Fibroblast of lung (primary cell): ENCODE data around the gene SENP3. TPM values are rescaled to one million over a fixed set of nuclear protein-coding genes. Genes with fewer than 3 reads are reported as not detected.
"Not testable (repeated sequence)": the region's sequence is repeated elsewhere in the genome, so short reads cannot be mapped to it uniquely, and the experiment has no call there.

Experiments
- DNase-seq, 2 donors: peaks; one replicate each; pipeline versions ENCODE4 v3.0.0 to v3.0.0-alpha.2; 2010; ENCODE audit warnings: low read depth in 2 of 2
- H2AFZ ChIP-seq: 2 replicates; pipeline ENCODE4 v1.5.1; 2012; ENCODE audit warnings: low read length, control low read depth, inconsistent platforms
- H3K27ac ChIP-seq: 2 replicates; pipeline ENCODE4 v1.5.1; 2011; ENCODE audit warnings: low read length, control low read depth; ENCODE audit not compliant: insufficient read depth
- H3K27me3 ChIP-seq: 2 replicates; pipeline ENCODE4 v1.5.1; 2011; ENCODE audit warnings: mild to moderate bottlenecking, low read length; ENCODE audit not compliant: control insufficient read depth, insufficient read depth
- H3K36me3 ChIP-seq: 2 replicates; pipeline ENCODE4 v1.5.1; 2011; ENCODE audit warnings: low read length; ENCODE audit not compliant: control insufficient read depth, insufficient read depth
- H3K4me1 ChIP-seq: 2 replicates; pipeline ENCODE4 v1.5.1; 2011; ENCODE audit warnings: low read length; ENCODE audit not compliant: control insufficient read depth, insufficient read depth; ENCODE audit errors: extremely low read depth
- H3K4me2 ChIP-seq: 2 replicates; pipeline ENCODE4 v1.5.1; 2011; ENCODE audit warnings: low read length, control low read depth; ENCODE audit not compliant: insufficient read depth; ENCODE audit errors: extremely low read depth
- H3K4me3 ChIP-seq, 4 experiments: fragments of 200-600 bp in 1 of 4; sonication (generic) in 1 of 4; replicated peaks in 1 of 4; 2 replicates each; pipeline ENCODE4 v1.5.1; 2011 to 2016; ENCODE audit warnings: low read length in 4 of 4, low read depth in 3 of 4, mild to moderate bottlenecking in 3 of 4, control low read depth in 2 of 4, inconsistent platforms in 1 of 4, mixed read lengths in 1 of 4; ENCODE audit not compliant: insufficient read depth in 1 of 4; ENCODE audit errors: control extremely low read depth in 1 of 4
- H3K79me2 ChIP-seq: 2 replicates; pipeline ENCODE4 v1.5.1; 2012; ENCODE audit warnings: mild to moderate bottlenecking, low read length, inconsistent platforms; ENCODE audit not compliant: control insufficient read depth, insufficient read depth
- H3K9ac ChIP-seq: 2 replicates; pipeline ENCODE4 v1.5.1; 2011; ENCODE audit warnings: mild to moderate bottlenecking, low read length, control low read depth; ENCODE audit not compliant: insufficient read depth
- H3K9me3 ChIP-seq: 2 replicates; pipeline ENCODE4 v1.5.1; 2012; ENCODE audit warnings: low read depth, low read length; ENCODE audit not compliant: control insufficient read depth, insufficient read depth
- H4K20me1 ChIP-seq: 2 replicates; pipeline ENCODE4 v1.5.1; 2011; ENCODE audit warnings: low read length; ENCODE audit not compliant: control insufficient read depth, insufficient read depth; ENCODE audit errors: extremely low read depth
- EZH2 ChIP-seq: IDR thresholded peaks from 2 replicates; pipeline ENCODE4 v1.5.1; 2012; ENCODE audit warnings: low read length, control low read depth, mild to moderate bottlenecking; ENCODE audit errors: missing control alignments
- polyA plus RNA-seq, 2 donors: library from polyadenylated mRNA; depleted of rRNA in 1 of 2; stranded (reverse) in 1 of 2; unstranded in 1 of 2; fragments of >200 nt; gene quantifications; 2 replicates each; pipeline ENCODE4 v1.2.1, GENCODE V29; 2011 to 2012; ENCODE audit warnings: missing spikeins in 1 of 2
- total RNA-seq: library from RNA; depleted of rRNA; stranded (reverse); fragments of >200 nt; gene quantifications from 2 replicates; pipeline ENCODE4 v1.2.1, GENCODE V29; 2014
- TF ChIP-seq, protein P1 (sequence below), 2 donors: IDR thresholded peaks in 1 of 2; conservative IDR thresholded peaks in 1 of 2; 1 replicate in 1 of 2; 2 replicates in 1 of 2; pipeline ENCODE4 v1.5.1; 2011 to 2012; ENCODE audit warnings: low read length in 2 of 2, control low read depth in 1 of 2, inconsistent platforms in 1 of 2, low read depth in 1 of 2, mild to moderate bottlenecking in 1 of 2

Gene SENP3
- total and polyA plus RNA-seq, 2 donors (not counting 1 experiment from before 2014, with no cell fraction given), result 66.2 to 67.6 TPM

DNA sequence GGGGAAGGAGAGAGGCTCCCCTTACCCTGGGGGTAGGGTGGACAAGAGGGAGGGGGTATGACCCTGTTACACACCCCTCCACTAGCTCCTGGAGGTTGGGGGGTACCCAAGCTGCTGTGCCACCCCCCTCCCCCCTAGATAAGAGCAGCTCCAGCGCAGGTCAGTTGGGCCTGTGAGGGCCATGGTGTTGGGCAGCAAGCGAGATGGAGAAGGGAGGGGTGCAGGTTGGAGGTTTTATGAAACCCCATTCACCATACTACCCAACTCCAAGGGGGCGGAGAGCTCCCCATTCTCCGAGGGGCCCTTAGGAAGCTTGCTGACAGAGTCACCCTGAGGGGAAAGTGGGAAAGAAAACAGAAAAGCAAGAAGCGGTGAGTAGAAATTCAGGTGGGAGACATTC, 29.9 kb downstream of the SENP3 start:
- TF ChIP-seq, protein P1, sequence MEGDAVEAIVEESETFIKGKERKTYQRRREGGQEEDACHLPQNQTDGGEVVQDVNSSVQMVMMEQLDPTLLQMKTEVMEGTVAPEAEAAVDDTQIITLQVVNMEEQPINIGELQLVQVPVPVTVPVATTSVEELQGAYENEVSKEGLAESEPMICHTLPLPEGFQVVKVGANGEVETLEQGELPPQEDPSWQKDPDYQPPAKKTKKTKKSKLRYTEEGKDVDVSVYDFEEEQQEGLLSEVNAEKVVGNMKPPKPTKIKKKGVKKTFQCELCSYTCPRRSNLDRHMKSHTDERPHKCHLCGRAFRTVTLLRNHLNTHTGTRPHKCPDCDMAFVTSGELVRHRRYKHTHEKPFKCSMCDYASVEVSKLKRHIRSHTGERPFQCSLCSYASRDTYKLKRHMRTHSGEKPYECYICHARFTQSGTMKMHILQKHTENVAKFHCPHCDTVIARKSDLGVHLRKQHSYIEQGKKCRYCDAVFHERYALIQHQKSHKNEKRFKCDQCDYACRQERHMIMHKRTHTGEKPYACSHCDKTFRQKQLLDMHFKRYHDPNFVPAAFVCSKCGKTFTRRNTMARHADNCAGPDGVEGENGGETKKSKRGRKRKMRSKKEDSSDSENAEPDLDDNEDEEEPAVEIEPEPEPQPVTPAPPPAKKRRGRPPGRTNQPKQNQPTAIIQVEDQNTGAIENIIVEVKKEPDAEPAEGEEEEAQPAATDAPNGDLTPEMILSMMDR (conservative IDR thresholded peaks at IDR 0.05 in 1 of 2, IDR thresholded peaks at IDR 0.05 in 1 of 2; ENCODE audit: low read depth in 1 of 2, low read length in 2 of 2), result no peak
- no peak for TF ChIP-seq EZH2
- Histone ChIP-seq H3K36me3 (peaks cover 35% of the 10 kb centered on the region), H3K9ac (no peak overlapping the region), H2AFZ (no peak overlapping the region), H3K27ac (no peak overlapping the region), H3K79me2 (peaks cover 8% of the 10 kb centered on the region), H3K4me3 (no peak overlapping the region), H3K4me1 (peaks cover 42% of the 10 kb centered on the region), H4K20me1 (no peaks in the 10 kb centered on the region), H3K9me3 (no peaks in the 10 kb centered on the region), H3K27me3 (no peaks in the 10 kb centered on the region), H3K4me2 (no peak overlapping the region)
- DNase-seq, result no peak

DNA sequence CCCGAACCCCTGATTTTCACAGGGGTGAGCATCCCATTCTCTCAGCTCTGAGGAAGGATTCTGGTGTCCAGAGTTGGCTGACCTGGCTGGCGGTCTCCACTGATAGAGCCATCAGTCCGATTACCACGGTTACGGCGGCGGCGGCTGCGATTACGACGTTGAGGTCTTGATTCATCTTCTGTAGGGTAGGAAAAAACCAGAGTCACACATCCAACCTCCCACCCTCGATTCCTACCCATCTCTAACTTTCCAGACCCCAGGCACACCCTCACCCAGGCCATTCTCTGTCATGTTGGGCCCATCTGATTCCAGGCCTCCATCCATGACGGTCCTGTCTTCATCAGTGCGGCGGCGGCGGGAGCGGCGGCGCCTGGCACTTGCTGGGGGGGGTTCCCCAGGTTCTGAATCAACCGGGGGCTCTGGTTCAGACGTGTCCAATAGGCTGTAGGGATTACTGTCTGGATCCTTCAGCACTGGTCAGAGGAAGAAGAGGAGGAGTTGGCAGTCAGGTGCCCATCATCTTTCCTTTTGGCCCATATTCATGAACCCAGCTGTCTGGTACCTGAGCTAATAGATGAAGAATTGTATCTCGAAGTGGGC, 30.8 kb downstream of the SENP3 start:
- no peak for DNase-seq
- peaks cover 7% of the 10 kb centered on the region for H3K79me2 ChIP-seq

DNA sequence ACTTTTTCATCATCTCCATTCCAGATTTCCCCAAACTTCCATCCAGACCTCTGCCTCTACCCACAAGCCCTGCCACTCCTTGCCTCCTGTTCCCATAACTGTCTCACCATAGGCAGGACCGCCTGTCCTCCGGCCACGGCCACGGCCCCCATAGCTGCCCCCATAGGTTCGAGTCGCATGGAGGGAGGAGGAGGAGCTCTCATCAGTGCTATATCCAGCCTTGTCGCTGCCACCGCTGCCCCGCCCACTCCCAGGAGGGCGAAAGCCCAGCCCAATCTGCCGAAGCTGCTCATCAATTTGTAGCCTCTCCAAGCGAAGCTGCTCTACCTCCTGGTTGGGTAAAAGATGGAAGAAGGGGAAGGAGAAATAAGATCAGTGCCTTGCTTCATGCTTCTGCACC, 31.6 kb downstream of the SENP3 start:
- DNase-seq, result no peak

More for the DNA sequence above, 30.8 kb downstream of the SENP3 start:
- Histone ChIP-seq H3K4me3 (no peak overlapping the region), H3K27me3 (no peaks in the 10 kb centered on the region), H3K27ac (no peak overlapping the region), H3K9me3 (no peaks in the 10 kb centered on the region), H4K20me1 (no peaks in the 10 kb centered on the region), H3K9ac (no peak overlapping the region), H3K4me2 (no peak overlapping the region), H3K4me1 (peaks cover 36% of the 10 kb centered on the region), H2AFZ (no peak overlapping the region), H3K36me3 (peaks cover 36% of the 10 kb centered on the region)
- no peak for TF ChIP-seq EZH2
- TF ChIP-seq, protein P1 (conservative IDR thresholded peaks at IDR 0.05 in 1 of 2, IDR thresholded peaks at IDR 0.05 in 1 of 2; ENCODE audit: low read depth in 1 of 2, low read length in 2 of 2), result no peak

DNA sequence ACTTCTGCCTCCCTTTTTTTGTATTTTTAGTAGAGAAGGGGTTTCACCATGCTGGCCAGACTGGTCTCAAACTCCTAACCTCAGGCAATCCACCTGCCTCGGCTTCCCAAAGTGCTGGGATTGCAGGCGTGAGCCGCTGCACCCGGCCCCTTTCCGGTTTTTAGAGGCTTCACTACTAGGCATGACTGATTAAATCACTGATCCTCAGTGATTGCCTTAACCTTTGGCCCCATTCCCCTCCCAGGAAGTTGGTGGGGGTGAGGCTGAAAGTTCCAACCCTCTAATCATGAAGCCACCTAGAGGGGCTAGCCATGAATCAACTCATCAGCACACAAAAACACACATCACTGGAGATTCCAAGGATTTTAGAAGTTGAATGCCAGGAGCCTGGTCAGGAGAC, 35.8 kb downstream of the SENP3 start:
- H4K20me1 ChIP-seq, H3K9ac ChIP-seq, H3K4me3 ChIP-seq, H3K27ac ChIP-seq, H3K27me3 ChIP-seq, H3K4me2 ChIP-seq, H2AFZ ChIP-seq, H3K79me2 ChIP-seq, H3K4me1 ChIP-seq, H3K9me3 ChIP-seq, DNase-seq: not testable (repeated sequence)
- H3K36me3 ChIP-seq, result peaks cover 21% of the 10 kb centered on the region

More for the DNA sequence above, 31.6 kb downstream of the SENP3 start:
- Histone ChIP-seq H3K27me3 (no peaks in the 10 kb centered on the region), H3K9me3 (no peaks in the 10 kb centered on the region), H3K4me2 (no peak overlapping the region), H4K20me1 (no peaks in the 10 kb centered on the region), H2AFZ (no peak overlapping the region), H3K27ac (no peak overlapping the region), H3K4me1 (peaks cover 29% of the 10 kb centered on the region), H3K9ac (no peak overlapping the region), H3K36me3 (peaks cover 36% of the 10 kb centered on the region), H3K4me3 (no peak overlapping the region), H3K79me2 (peaks cover 7% of the 10 kb centered on the region)
- TF ChIP-seq EZH2, result no peak
- TF ChIP-seq, protein P1 (conservative IDR thresholded peaks at IDR 0.05 in 1 of 2, IDR thresholded peaks at IDR 0.05 in 1 of 2; ENCODE audit: low read depth in 1 of 2, low read length in 2 of 2), result no peak
